Vagina (tissue), 2 donors: ENCODE results near the gene DNAJC3. TPM values are rescaled to one million over a fixed set of nuclear protein-coding genes. Genes with fewer than 3 reads are reported as not detected.

ENCODE experiments used
- DNase-seq, 2 donors: peaks; one replicate each; pipeline ENCODE4 v3.0.0-alpha.2; 2017; ENCODE audit errors: extremely low spot score in 2 of 2
- H3K27ac ChIP-seq: fragments of 200-600 bp; sonication (generic); one replicate; pipeline ENCODE4 v1.5.1; 2019
- H3K27me3 ChIP-seq: fragments of 200-600 bp; sonication (generic); one replicate; pipeline ENCODE4 v1.5.1; 2019
- H3K36me3 ChIP-seq, 2 donors: fragments of 200-600 bp; sonication (generic); one replicate each; pipeline ENCODE4 v1.5.1; 2017 to 2019
- H3K4me1 ChIP-seq: fragments of 200-600 bp; sonication (generic); one replicate; pipeline ENCODE4 v1.5.1; 2019
- H3K4me3 ChIP-seq, 2 donors: fragments of 200-600 bp; sonication (generic); 1 replicate in 1 of 2; 2 replicates in 1 of 2; pipeline ENCODE4 v1.5.1; 2016 to 2019
- H3K9me3 ChIP-seq: fragments of 200-600 bp; sonication (generic); one replicate; pipeline ENCODE4 v1.5.1; 2019
- POLR2A ChIP-seq, 2 donors: fragments of 450-650 bp; IDR thresholded peaks; one replicate each; pipeline ENCODE4 v1.6.1; 2017; ENCODE audit warnings: antibody characterized with exemption in 2 of 2, mild to moderate bottlenecking in 2 of 2, moderate library complexity in 2 of 2
- POLR2AphosphoS5 ChIP-seq, 2 donors: sonication (generic); formaldehyde crosslinking; IDR thresholded peaks; one replicate each; pipeline ENCODE4 v1.9.0; 2017; ENCODE audit warnings: antibody characterized with exemption in 2 of 2, mild to moderate bottlenecking in 2 of 2, low read depth in 1 of 2; ENCODE audit not compliant: insufficient read depth in 1 of 2
- intact Hi-C: fragments of 100-400 bp; cut with DNase I; formaldehyde crosslinking; loops from one replicate; pipeline ENCODE4 v1.15.1; 2023
- total RNA-seq: library from RNA; depleted of rRNA; stranded (reverse); fragments of >200 nt; gene quantifications from one replicate; pipeline ENCODE4 v1.2.3, GENCODE V29; 2016
- TF ChIP-seq, protein P1 (sequence below), 3 experiments: fragments of 450-650 bp in 2 of 3; fragments of 200-600 bp in 1 of 3; sonication (generic) in 1 of 3; IDR thresholded peaks; one replicate each; pipeline ENCODE4 v1.5.1; 2017 to 2019; ENCODE audit warnings: antibody characterized with exemption in 3 of 3, mild to moderate bottlenecking in 2 of 3, moderate library complexity in 2 of 3

Gene DNAJC3
- total RNA-seq, 1 donor from 2014 or later = 33.1 TPM

- TF ChIP-seq, protein P1, sequence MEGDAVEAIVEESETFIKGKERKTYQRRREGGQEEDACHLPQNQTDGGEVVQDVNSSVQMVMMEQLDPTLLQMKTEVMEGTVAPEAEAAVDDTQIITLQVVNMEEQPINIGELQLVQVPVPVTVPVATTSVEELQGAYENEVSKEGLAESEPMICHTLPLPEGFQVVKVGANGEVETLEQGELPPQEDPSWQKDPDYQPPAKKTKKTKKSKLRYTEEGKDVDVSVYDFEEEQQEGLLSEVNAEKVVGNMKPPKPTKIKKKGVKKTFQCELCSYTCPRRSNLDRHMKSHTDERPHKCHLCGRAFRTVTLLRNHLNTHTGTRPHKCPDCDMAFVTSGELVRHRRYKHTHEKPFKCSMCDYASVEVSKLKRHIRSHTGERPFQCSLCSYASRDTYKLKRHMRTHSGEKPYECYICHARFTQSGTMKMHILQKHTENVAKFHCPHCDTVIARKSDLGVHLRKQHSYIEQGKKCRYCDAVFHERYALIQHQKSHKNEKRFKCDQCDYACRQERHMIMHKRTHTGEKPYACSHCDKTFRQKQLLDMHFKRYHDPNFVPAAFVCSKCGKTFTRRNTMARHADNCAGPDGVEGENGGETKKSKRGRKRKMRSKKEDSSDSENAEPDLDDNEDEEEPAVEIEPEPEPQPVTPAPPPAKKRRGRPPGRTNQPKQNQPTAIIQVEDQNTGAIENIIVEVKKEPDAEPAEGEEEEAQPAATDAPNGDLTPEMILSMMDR (IDR thresholded peaks at IDR 0.05) = no peak
- TF ChIP-seq POLR2AphosphoS5 (IDR thresholded peaks at IDR 0.05; ENCODE audit: insufficient read depth in 1 of 2, low read depth in 1 of 2) (no peak), POLR2A (IDR thresholded peaks at IDR 0.05) (no peak)
- no peaks in the 10 kb centered on the region for H3K9me3 ChIP-seq
- no peak for DNase-seq
- no peaks in the 10 kb centered on the region for H3K27me3 ChIP-seq
- peaks cover 0 to 14% of the 10 kb centered on the region in 2 donors for H3K36me3 ChIP-seq
- intact Hi-C loops = no loop called here
- H3K27ac ChIP-seq = no peak overlapping the region
- no peaks in the 10 kb centered on the region for H3K4me1 ChIP-seq
- no peak overlapping the region for H3K4me3 ChIP-seq
Measured at GRCh38 chr13:95714142-95714832, 37.3 kb downstream of the DNAJC3 start.

DNA sequence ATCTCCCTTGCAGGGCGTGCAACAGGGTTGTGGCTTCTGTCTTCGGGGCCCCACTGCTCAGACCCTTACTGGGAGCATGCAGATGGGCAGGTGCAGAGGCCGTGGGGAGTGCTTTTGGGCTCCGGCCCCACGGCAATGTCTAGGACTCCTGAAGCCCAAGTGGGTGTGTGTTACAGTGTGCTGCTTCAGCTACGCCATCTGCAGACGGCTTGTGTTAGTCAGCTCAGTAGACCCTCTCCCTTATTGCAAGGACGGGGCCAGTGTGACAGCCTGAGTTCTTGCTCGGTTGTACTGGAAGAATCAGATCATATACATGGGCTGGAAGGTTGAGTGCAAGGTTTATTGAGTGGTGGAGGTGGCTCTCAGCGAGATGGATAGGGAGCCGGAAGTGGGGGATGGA lies 39.3 kb downstream of the DNAJC3 start:
- TF ChIP-seq POLR2A (IDR thresholded peaks at IDR 0.05) (no peak), POLR2AphosphoS5 (IDR thresholded peaks at IDR 0.05; ENCODE audit: insufficient read depth in 1 of 2, low read depth in 1 of 2) (no peak)
- TF ChIP-seq, protein P1 (IDR thresholded peaks at IDR 0.05) = no peak
- Histone ChIP-seq H3K27ac (no peak overlapping the region), H3K4me1 (no peaks in the 10 kb centered on the region), H3K27me3 (no peaks in the 10 kb centered on the region), H3K4me3 (no peak overlapping the region), H3K9me3 (no peaks in the 10 kb centered on the region), H3K36me3 (peaks cover 0 to 14% of the 10 kb centered on the region in 2 donors)
- intact Hi-C loops = no loop called here
- DNase-seq = no peak

DNA sequence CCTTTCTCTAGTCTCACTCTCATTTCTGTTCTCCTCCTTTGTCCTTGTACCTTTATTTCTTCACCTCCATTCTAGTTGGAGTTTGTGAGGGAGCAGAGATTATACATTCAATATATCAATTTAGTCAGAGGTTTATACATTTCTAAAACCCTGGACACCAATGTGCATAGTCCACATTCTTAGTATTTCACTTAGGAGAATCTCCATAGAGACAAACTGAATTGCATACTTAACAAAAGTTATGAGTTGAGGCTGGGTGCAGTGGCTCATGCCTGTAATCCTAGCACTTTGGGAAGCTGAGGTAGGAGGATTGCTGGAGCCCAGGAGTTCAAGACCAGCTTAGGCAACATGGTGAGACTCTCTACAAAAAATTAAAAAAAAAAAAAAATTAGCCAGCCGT lies 45.3 kb downstream of the DNAJC3 start:
- TF ChIP-seq POLR2A (IDR thresholded peaks at IDR 0.05) (no peak), POLR2AphosphoS5 (IDR thresholded peaks at IDR 0.05; ENCODE audit: insufficient read depth in 1 of 2, low read depth in 1 of 2) (no peak)
- TF ChIP-seq, protein P1 (IDR thresholded peaks at IDR 0.05) = no peak
- intact Hi-C loops = no loop called here
- H3K27ac ChIP-seq = no peak overlapping the region
- no peak for DNase-seq
- H3K4me1 ChIP-seq = no peaks in the 10 kb centered on the region
- no peaks in the 10 kb centered on the region for H3K9me3 ChIP-seq
- H3K36me3 ChIP-seq = no peaks in the 10 kb centered on the region
- H3K27me3 ChIP-seq = no peaks in the 10 kb centered on the region
- no peak overlapping the region for H3K4me3 ChIP-seq

DNA sequence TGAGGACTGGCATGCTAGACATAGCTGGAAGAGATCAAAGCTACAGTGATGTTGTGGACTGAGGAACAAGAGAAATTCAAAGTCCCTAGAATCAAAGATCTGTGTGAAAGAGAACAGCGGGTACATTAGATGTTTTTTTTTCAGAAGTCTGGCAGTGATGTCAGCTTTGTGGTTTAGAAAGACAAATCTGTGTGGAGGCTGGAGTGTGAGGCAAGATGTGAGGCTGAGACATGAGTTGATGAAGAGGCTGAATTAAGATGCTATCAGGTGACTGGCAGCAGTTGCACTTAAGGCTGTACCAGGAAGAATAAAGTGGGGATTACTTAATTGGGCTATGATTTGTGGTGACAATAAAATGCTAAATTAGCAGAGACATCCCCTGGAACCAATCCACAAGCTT lies 46.5 kb downstream of the DNAJC3 start:
- TF ChIP-seq POLR2AphosphoS5 (IDR thresholded peaks at IDR 0.05; ENCODE audit: insufficient read depth in 1 of 2, low read depth in 1 of 2) (no peak), POLR2A (IDR thresholded peaks at IDR 0.05) (no peak)
- TF ChIP-seq, protein P1 (IDR thresholded peaks at IDR 0.05) = no peak
- H3K9me3 ChIP-seq = no peaks in the 10 kb centered on the region
- no peak overlapping the region for H3K27ac ChIP-seq
- no peaks in the 10 kb centered on the region for H3K4me1 ChIP-seq
- no peaks in the 10 kb centered on the region for H3K27me3 ChIP-seq
- DNase-seq = no peak
- no peaks in the 10 kb centered on the region for H3K36me3 ChIP-seq
- intact Hi-C loops = no loop called here
- H3K4me3 ChIP-seq = no peak overlapping the region

- no peaks in the 10 kb centered on the region for H3K27me3 ChIP-seq
- no peaks in the 10 kb centered on the region for H3K4me1 ChIP-seq
- H3K27ac ChIP-seq = no peak overlapping the region
- TF ChIP-seq POLR2AphosphoS5 (IDR thresholded peaks at IDR 0.05; ENCODE audit: insufficient read depth in 1 of 2, low read depth in 1 of 2) = no peak
- no peak for TF ChIP-seq POLR2A (IDR thresholded peaks at IDR 0.05)
- TF ChIP-seq, protein P1 (IDR thresholded peaks at IDR 0.05) = no peak
- no peak overlapping the region for H3K4me3 ChIP-seq
- intact Hi-C loops = no loop called here
- H3K36me3 ChIP-seq = no peaks in the 10 kb centered on the region
- DNase-seq = no peak
- no peaks in the 10 kb centered on the region for H3K9me3 ChIP-seq
Measured at GRCh38 chr13:95724252-95724651, 47.3 kb downstream of the DNAJC3 start.
